Liver (tissue), 3 donors: ENCODE data around the gene SNCAIP.

Experiments
- CTCF ChIP-seq: fragments of 150-350 bp; IDR thresholded peaks from 2 replicates; pipeline ENCODE4 v1.5.1; 2017; ENCODE audit warnings: improper control_type of control experiment, low read depth, low read length; ENCODE audit not compliant: missing input control
- GABPA ChIP-seq, 2 donors: IDR thresholded peaks in 1 of 2; conservative IDR thresholded peaks in 1 of 2; 2 replicates each; pipeline ENCODE4 v1.6.1; 2016; ENCODE audit warnings: antibody characterized with exemption in 2 of 2, mild to moderate bottlenecking in 1 of 2, moderate library complexity in 1 of 2
- RAD21 ChIP-seq, 2 donors: IDR thresholded peaks; 2 replicates each; pipeline ENCODE4 v1.6.1; 2016; ENCODE audit warnings: antibody characterized with exemption in 2 of 2, mild to moderate bottlenecking in 2 of 2
- YY1 ChIP-seq: IDR thresholded peaks from 2 replicates; pipeline ENCODE4 v1.6.1; 2016; ENCODE audit warnings: antibody characterized with exemption, mild to moderate bottlenecking
- TF ChIP-seq, protein P1 (sequence below): IDR thresholded peaks from 2 replicates; pipeline ENCODE4 v1.6.1; 2016; ENCODE audit warnings: antibody characterized with exemption
- TF ChIP-seq, protein P2 (sequence below): IDR thresholded peaks from 2 replicates; pipeline ENCODE4 v1.6.1; 2016; ENCODE audit warnings: antibody characterized with exemption
- TF ChIP-seq, protein P3 (sequence below): IDR thresholded peaks from 2 replicates; pipeline ENCODE4 v1.6.1; 2016; ENCODE audit warnings: antibody characterized with exemption, mild to moderate bottlenecking
- donor health status: healthy.
- donor health status: healthy.

DNA sequence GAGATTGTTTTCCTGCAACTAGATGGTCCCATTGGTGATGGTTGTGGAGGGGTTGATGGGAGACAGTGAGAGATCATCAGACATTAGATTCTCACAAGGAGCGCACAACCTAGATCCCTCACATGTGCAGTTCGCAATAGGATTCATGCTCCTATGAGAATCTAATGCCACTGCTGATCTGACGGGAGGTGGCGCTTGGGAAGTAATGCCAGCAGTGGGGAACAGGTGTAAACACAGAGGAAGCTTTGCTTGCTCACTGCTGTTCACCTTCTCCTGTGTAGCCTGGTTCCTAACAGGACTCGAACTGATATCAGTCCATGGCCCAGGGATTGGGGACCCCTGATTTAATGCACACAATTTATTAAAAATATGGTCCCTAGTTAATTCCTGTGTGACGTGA lies 18.8 kb downstream of the SNCAIP start:
- TF ChIP-seq CTCF (no peak), GABPA (IDR thresholded peaks at IDR 0.05 in 1 of 2, conservative IDR thresholded peaks at IDR 0.05 in 1 of 2) (no peak), YY1 (no peak), RAD21 (IDR thresholded peaks at IDR 0.05) (no peak)
- TF ChIP-seq, protein P1, sequence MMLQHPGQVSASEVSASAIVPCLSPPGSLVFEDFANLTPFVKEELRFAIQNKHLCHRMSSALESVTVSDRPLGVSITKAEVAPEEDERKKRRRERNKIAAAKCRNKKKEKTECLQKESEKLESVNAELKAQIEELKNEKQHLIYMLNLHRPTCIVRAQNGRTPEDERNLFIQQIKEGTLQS: no peak
- TF ChIP-seq, protein P2, sequence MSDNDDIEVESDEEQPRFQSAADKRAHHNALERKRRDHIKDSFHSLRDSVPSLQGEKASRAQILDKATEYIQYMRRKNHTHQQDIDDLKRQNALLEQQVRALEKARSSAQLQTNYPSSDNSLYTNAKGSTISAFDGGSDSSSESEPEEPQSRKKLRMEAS: no peak
- TF ChIP-seq, protein P3, sequence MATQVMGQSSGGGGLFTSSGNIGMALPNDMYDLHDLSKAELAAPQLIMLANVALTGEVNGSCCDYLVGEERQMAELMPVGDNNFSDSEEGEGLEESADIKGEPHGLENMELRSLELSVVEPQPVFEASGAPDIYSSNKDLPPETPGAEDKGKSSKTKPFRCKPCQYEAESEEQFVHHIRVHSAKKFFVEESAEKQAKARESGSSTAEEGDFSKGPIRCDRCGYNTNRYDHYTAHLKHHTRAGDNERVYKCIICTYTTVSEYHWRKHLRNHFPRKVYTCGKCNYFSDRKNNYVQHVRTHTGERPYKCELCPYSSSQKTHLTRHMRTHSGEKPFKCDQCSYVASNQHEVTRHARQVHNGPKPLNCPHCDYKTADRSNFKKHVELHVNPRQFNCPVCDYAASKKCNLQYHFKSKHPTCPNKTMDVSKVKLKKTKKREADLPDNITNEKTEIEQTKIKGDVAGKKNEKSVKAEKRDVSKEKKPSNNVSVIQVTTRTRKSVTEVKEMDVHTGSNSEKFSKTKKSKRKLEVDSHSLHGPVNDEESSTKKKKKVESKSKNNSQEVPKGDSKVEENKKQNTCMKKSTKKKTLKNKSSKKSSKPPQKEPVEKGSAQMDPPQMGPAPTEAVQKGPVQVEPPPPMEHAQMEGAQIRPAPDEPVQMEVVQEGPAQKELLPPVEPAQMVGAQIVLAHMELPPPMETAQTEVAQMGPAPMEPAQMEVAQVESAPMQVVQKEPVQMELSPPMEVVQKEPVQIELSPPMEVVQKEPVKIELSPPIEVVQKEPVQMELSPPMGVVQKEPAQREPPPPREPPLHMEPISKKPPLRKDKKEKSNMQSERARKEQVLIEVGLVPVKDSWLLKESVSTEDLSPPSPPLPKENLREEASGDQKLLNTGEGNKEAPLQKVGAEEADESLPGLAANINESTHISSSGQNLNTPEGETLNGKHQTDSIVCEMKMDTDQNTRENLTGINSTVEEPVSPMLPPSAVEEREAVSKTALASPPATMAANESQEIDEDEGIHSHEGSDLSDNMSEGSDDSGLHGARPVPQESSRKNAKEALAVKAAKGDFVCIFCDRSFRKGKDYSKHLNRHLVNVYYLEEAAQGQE: no peak
